ENCODE data around the gene NOCT. TPM values are rescaled to one million over a fixed set of nuclear protein-coding genes. Genes with fewer than 3 reads are reported as not detected.
A peak's percentile ranks its signal among the peaks of the same experiment; 100 is the strongest.

NOCT gene
- total RNA-seq, 8 experiments from 2014 or later: 6.5 to 30.8 (median 13.5) TPM

- no peak overlapping the region for H3K27ac ChIP-seq
- 78 to 100% (median 100%) methylated on average over 1 of the region's 1 CpG for WGBS, 10 experiments
- in situ Hi-C loops (cut with MboI; ENCODE audit: low pct_unique_long_range_greater_than_20kb in 2 of 9, low sequenced_read_pairs in 9 of 9, unreplicated experiment in 9 of 9): loop anchor here in 1 of 9 experiments (25.0 kb wide), 1 partner anchor 211 kb away; the partner anchor contains the start of gene MGARP
- H3K4me3 ChIP-seq: no peak overlapping the region
- H3K4me1 ChIP-seq (replicated peaks in 1 of 2): no peaks in the 10 kb centered on the region
- ATAC-seq (replicated peaks in 6 of 8): peak in 1 of 8 experiments; percentile 20
Measured at GRCh38 chr4:139076016-139076744, 60.6 kb downstream of the NOCT start.

- WGBS, 10 experiments: 0 to 100% (median 87%) methylated on average over 1 of the region's 1 CpG; no CpG with 5 or more reads in 2 of the 10 experiments
- in situ Hi-C loops (cut with MboI; ENCODE audit: low pct_unique_long_range_greater_than_20kb in 2 of 9, low sequenced_read_pairs in 9 of 9, unreplicated experiment in 9 of 9): loop anchor here in 1 of 9 experiments (25.0 kb wide), 1 partner anchor 210 kb away; the partner anchor contains the start of gene MGARP
Measured at GRCh38 chr4:139077567-139078355, 62.2 kb downstream of the NOCT start.

GRCh38 chr4:139078926-139079325, 63.3 kb downstream of the NOCT start:
- no peak for ATAC-seq (replicated peaks in 6 of 8)
- peaks cover 0 to 6% of the 10 kb centered on the region in 2 donors for H3K4me1 ChIP-seq (replicated peaks in 1 of 2)
- H3K27ac ChIP-seq: no peak overlapping the region
- in situ Hi-C loops (cut with MboI; ENCODE audit: low pct_unique_long_range_greater_than_20kb in 2 of 9, low sequenced_read_pairs in 9 of 9, unreplicated experiment in 9 of 9): loop anchor here in 1 of 9 experiments (25.0 kb wide), 1 partner anchor 208 kb away; the partner anchor contains the start of gene MGARP
- no peak overlapping the region for H3K4me3 ChIP-seq
- 77 to 100% (median 94%) methylated on average over 1 to 4 of the region's 4 CpGs; no CpG with 5 or more reads in 1 of the 10 experiments for WGBS, 10 experiments

More at GRCh38 chr4:139077567-139078355, 62.2 kb downstream of the NOCT start:
- Histone ChIP-seq H3K4me1 (replicated peaks in 1 of 2) (peaks cover 0 to 6% of the 10 kb centered on the region in 2 donors), H3K27ac (no peak overlapping the region), H3K4me3 (no peak overlapping the region)
- ATAC-seq (replicated peaks in 6 of 8): no peak

- peak; percentile 74 to 88 (median 87) for ATAC-seq (replicated peaks in 6 of 8)
- Histone ChIP-seq H3K4me3 (peak overlapping the region; percentile 59 to 94 (median 64)), H3K4me1 (replicated peaks in 1 of 2) (peaks cover 0 to 8% of the 10 kb centered on the region in 2 donors), H3K27ac (peak overlapping the region; percentile 84 to 88)
- in situ Hi-C loops (cut with MboI; ENCODE audit: low pct_unique_long_range_greater_than_20kb in 2 of 9, low sequenced_read_pairs in 9 of 9, unreplicated experiment in 9 of 9): loop anchor here in 1 of 9 experiments (25.0 kb wide), 1 partner anchor 204 kb away; the partner anchor contains the start of gene MGARP
- 0 to 1% (median 0%) methylated on average over 1 to 16 of the region's 38 CpGs; no CpG with 5 or more reads in 1 of the 10 experiments for WGBS, 10 experiments
Measured at GRCh38 chr4:139082750-139083606, 67.4 kb downstream of the NOCT start.

GRCh38 chr4:139083607-139083955, 68.0 kb downstream of the NOCT start:
- 0 to 10% (median 0%) methylated on average over 2 to 9 of the region's 34 CpGs; no CpG with 5 or more reads in 5 of the 10 experiments for WGBS, 10 experiments
- peaks cover 0 to 8% of the 10 kb centered on the region in 2 donors for H3K4me1 ChIP-seq (replicated peaks in 1 of 2)
- H3K27ac ChIP-seq: peak overlapping the region; percentile 84 to 88
- peak overlapping the region; percentile 59 to 94 (median 64) for H3K4me3 ChIP-seq
- ATAC-seq (replicated peaks in 6 of 8): peak; percentile 15 to 37 (median 20)
- in situ Hi-C loops (cut with MboI; ENCODE audit: low pct_unique_long_range_greater_than_20kb in 2 of 9, low sequenced_read_pairs in 9 of 9, unreplicated experiment in 9 of 9): loop anchor here in 1 of 9 experiments (25.0 kb wide), 1 partner anchor 204 kb away; the partner anchor contains the start of gene MGARP

GRCh38 chr4:139083956-139084803, 68.6 kb downstream of the NOCT start:
- H3K4me1 ChIP-seq (replicated peaks in 1 of 2): peaks cover 0 to 8% of the 10 kb centered on the region in 2 donors
- ATAC-seq (replicated peaks in 6 of 8): peak; percentile 59 to 77 (median 72)
- peak overlapping the region; percentile 59 to 94 (median 64) for H3K4me3 ChIP-seq
- 0 to 2% (median 0%) methylated on average over 2 to 12 of the region's 68 CpGs; no CpG with 5 or more reads in 4 of the 10 experiments for WGBS, 10 experiments
- H3K27ac ChIP-seq: peak overlapping the region; percentile 84 to 88
- in situ Hi-C loops (cut with MboI; ENCODE audit: low pct_unique_long_range_greater_than_20kb in 2 of 9, low sequenced_read_pairs in 9 of 9, unreplicated experiment in 9 of 9): loop anchor here in 1 of 9 experiments (25.0 kb wide), 1 partner anchor 203 kb away; the partner anchor contains the start of gene MGARP

GRCh38 chr4:139084804-139085093, 69.2 kb downstream of the NOCT start:
- no peak for ATAC-seq (replicated peaks in 6 of 8)
- Histone ChIP-seq H3K4me1 (replicated peaks in 1 of 2) (peaks cover 0 to 8% of the 10 kb centered on the region in 2 donors), H3K4me3 (peak overlapping the region; percentile 59 to 94 (median 64)), H3K27ac (peak overlapping the region in 1 of 2 donors; percentile 88)
- 0 to 17% (median 0%) methylated on average over 1 to 2 of the region's 2 CpGs; no CpG with 5 or more reads in 2 of the 10 experiments for WGBS, 10 experiments
- in situ Hi-C loops (cut with MboI; ENCODE audit: low pct_unique_long_range_greater_than_20kb in 2 of 9, low sequenced_read_pairs in 9 of 9, unreplicated experiment in 9 of 9): loop anchor here in 1 of 9 experiments (25.0 kb wide), 1 partner anchor 203 kb away; the partner anchor contains the start of gene MGARP

- Histone ChIP-seq H3K27ac (no peak overlapping the region), H3K4me3 (peak overlapping the region; percentile 59 to 94 (median 64)), H3K4me1 (replicated peaks in 1 of 2) (peaks cover 0 to 8% of the 10 kb centered on the region in 2 donors)
- 20 to 62% (median 45%) methylated on average over 4 to 5 of the region's 5 CpGs for WGBS, 10 experiments
- ATAC-seq (replicated peaks in 6 of 8): no peak
- in situ Hi-C loops (cut with MboI; ENCODE audit: low pct_unique_long_range_greater_than_20kb in 2 of 9, low sequenced_read_pairs in 9 of 9, unreplicated experiment in 9 of 9): loop anchor here in 1 of 9 experiments (25.0 kb wide), 1 partner anchor 202 kb away; the partner anchor contains the start of gene MGARP
Measured at GRCh38 chr4:139085141-139085540, 69.6 kb downstream of the NOCT start.

- no peaks in the 10 kb centered on the region for H3K4me1 ChIP-seq (replicated peaks in 1 of 2)
- H3K27ac ChIP-seq: no peak overlapping the region
- ATAC-seq (replicated peaks in 6 of 8): no peak
- in situ Hi-C loops (cut with MboI; ENCODE audit: low pct_unique_long_range_greater_than_20kb in 2 of 9, low sequenced_read_pairs in 9 of 9, unreplicated experiment in 9 of 9): loop anchor here in 1 of 9 experiments (25.0 kb wide), 1 partner anchor 195 kb away; the partner anchor contains the start of gene MGARP
- H3K4me3 ChIP-seq: no peak overlapping the region
- WGBS, 10 experiments: 0 to 100% (median 100%) methylated on average over 1 to 6 of the region's 12 CpGs; no CpG with 5 or more reads in 3 of the 10 experiments
Measured at GRCh38 chr4:139092271-139092670, 76.7 kb downstream of the NOCT start.
